Effector memory CD4-positive, alpha-beta T cell (primary cell): ENCODE measurements around the gene GNAQ.

ENCODE experiments used
- DNase-seq, 3 donors: peaks; one replicate each; pipeline ENCODE4 v3.0.0-alpha.2; 2020
- H3K27ac ChIP-seq: 2 replicates; pipeline ENCODE4 v1.7.0; 2013; ENCODE audit warnings: mild to moderate bottlenecking, low read length, moderate library complexity; ENCODE audit not compliant: insufficient read depth, poor library complexity, severe bottlenecking
- H3K27me3 ChIP-seq: replicated peaks from 2 replicates; pipeline ENCODE4 v1.7.0; 2013; ENCODE audit warnings: mild to moderate bottlenecking, low read length; ENCODE audit not compliant: insufficient read depth, control insufficient read depth, poor library complexity, severe bottlenecking
- H3K36me3 ChIP-seq: 2 replicates; pipeline ENCODE4 v1.7.0; 2013; ENCODE audit warnings: mild to moderate bottlenecking, low read length, moderate library complexity; ENCODE audit not compliant: control insufficient read depth, insufficient read depth
- H3K4me1 ChIP-seq: 2 replicates; pipeline ENCODE4 v1.7.0; 2013; ENCODE audit warnings: low read length, mild to moderate bottlenecking; ENCODE audit not compliant: control insufficient read depth, insufficient read depth, poor library complexity, severe bottlenecking
- H3K4me3 ChIP-seq: 2 replicates; pipeline ENCODE4 v1.7.0; 2013; ENCODE audit warnings: low read length, low read depth, mild to moderate bottlenecking; ENCODE audit not compliant: insufficient read depth, poor library complexity, severe bottlenecking
- H3K9me3 ChIP-seq: 2 replicates; pipeline ENCODE4 v1.7.0; 2013; ENCODE audit warnings: mild to moderate bottlenecking, low read length, moderate library complexity; ENCODE audit not compliant: control insufficient read depth

Gene GNAQ

DNA sequence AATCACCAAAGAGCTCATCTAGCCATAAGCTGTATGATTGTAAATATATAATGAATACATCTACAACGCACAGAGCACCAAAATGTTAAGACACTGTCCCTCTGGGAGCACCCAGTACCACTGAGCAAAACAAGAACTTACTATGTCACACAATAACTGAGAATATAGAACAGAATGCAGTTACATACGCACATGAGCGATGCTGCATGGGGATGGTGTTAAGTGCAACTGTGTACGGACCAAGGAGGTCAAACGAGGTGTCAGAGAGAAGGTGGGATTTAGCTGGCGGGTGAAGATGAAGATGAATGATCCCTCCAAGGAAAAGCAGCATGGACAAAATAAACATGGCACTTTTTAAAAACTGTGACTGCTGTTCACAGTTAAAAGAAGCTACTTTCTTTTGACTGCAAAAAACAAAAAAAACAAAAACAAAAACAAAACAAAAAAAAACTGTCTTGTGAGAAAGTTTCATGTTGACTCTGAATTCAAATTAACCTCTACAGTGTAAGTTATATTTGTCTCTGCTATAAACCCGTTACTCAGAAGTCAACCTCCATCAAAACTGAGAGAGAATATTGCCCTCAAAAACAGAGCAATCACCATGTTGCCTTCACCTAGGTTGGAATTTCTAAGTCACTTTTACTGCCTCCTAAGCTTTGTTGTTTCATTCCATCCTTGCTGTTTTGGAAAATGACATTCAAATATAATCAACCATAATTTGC, 213.9 kb downstream of the GNAQ start:
- Histone ChIP-seq H3K9me3 (no peaks in the 10 kb centered on the region), H3K4me3 (no peak overlapping the region), H3K36me3 (no peaks in the 10 kb centered on the region), H3K27me3 (no peaks in the 10 kb centered on the region), H3K4me1 (no peaks in the 10 kb centered on the region), H3K27ac (no peak overlapping the region)
- no peak for DNase-seq

DNA sequence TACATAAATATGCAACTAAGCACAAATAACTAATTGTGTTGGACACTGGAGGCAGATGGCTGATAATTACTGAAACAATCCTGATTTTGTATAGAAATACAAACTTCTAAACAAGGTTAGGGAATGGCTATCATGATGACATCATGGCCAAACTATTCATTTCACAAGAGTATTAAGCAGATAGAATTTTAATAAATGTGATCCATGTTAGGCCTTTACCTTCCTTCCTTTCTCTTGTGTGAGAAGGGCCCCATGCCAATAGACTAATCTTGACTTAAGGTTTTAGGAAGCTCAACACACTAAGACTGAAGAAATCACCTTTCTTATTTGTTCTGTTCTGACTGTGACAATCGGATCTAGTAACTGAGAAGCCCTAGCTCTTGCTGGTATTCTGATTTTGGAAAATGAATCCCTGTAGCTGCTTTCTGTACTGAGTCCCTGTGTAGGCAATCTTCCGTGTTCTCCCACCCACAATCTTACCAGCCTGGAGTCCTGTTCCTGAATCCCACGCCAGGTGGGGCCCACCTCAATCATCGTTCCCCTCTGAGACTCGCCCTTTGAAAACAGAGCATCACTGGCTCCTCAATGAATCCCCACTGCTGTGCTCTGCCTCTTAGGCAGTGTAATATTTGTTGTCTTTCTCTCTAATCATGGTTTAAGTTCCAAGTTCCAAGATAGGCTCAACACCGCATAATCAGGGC, 214.8 kb downstream of the GNAQ start:
- no peaks in the 10 kb centered on the region for H3K36me3 ChIP-seq
- no peaks in the 10 kb centered on the region for H3K9me3 ChIP-seq
- no peaks in the 10 kb centered on the region for H3K4me1 ChIP-seq
- no peaks in the 10 kb centered on the region for H3K27me3 ChIP-seq
- no peak for DNase-seq
- no peak overlapping the region for H3K27ac ChIP-seq
- no peak overlapping the region for H3K4me3 ChIP-seq

DNA sequence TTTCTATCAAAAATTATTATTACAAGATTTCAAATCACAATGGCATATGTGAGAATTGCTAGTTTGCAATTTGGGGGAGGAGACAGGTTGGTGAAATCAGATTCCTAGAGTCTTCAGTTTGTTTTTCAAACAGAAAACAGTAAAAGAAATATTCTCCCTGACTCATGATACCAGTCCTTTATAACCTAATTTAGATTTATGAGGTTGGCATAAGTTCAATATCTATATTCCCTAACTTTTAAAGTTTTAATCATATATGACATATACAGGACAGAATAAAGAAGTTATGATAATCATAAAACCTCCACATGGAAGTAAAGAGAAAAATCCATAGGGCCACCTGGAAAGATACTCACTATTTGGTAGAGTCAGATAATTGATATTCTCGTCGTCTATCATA, 216.4 kb downstream of the GNAQ start:
- H3K9me3 ChIP-seq: no peaks in the 10 kb centered on the region
- H3K27me3 ChIP-seq: no peaks in the 10 kb centered on the region
- H3K36me3 ChIP-seq: no peaks in the 10 kb centered on the region
- no peaks in the 10 kb centered on the region for H3K4me1 ChIP-seq
- H3K4me3 ChIP-seq: no peak overlapping the region
- no peak overlapping the region for H3K27ac ChIP-seq
- DNase-seq: no peak

DNA sequence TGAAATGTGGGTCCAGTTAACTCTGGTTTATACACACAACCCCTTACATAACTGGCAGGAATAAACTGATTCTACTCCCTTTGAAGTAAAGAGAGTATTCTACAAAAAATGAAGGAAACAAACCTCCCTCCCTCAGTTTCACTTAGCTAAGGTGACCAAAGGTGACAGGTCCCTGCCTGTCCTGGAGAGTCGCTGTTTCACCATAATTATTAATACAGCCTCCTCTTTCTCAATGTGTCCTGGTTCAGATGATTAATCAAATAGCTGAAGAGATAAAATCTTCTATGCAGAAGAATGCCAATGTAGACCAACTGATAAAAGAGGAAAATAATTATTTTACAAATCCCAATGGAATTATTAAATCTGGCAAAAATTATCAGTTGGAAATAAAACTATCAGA, 219.8 kb downstream of the GNAQ start:
- H3K4me3 ChIP-seq: no peak overlapping the region
- DNase-seq: no peak
- H3K27ac ChIP-seq: no peak overlapping the region
- no peaks in the 10 kb centered on the region for H3K36me3 ChIP-seq
- H3K27me3 ChIP-seq: no peaks in the 10 kb centered on the region
- H3K4me1 ChIP-seq: peaks cover 8% of the 10 kb centered on the region
- no peaks in the 10 kb centered on the region for H3K9me3 ChIP-seq

DNA sequence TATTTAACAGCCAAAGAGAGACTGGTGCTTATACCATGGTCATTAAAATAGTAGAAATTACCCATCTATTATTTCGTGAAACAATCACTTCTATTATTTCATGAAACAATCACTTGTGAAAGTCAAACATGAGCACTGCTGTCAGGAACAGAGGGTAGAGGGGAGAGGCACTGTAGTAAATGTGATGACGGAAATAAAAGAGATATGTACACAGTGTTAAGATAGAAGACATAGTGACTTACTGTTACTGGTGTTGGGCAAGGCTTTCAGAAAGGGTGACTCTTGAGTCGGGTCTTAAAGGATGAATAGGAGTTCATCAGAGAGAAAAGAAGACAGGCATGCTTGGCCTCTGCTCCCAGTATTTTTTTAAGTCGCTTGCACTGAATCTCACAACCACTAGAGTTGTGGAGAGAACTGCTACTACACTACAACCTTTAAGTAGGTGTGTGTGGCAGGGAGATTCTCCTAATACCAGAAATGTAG, 220.9 kb downstream of the GNAQ start:
- Histone ChIP-seq H3K27ac (no peak overlapping the region), H3K27me3 (no peaks in the 10 kb centered on the region), H3K9me3 (no peaks in the 10 kb centered on the region), H3K36me3 (no peaks in the 10 kb centered on the region), H3K4me3 (no peak overlapping the region), H3K4me1 (peaks cover 8% of the 10 kb centered on the region)
- DNase-seq: no peak

DNA sequence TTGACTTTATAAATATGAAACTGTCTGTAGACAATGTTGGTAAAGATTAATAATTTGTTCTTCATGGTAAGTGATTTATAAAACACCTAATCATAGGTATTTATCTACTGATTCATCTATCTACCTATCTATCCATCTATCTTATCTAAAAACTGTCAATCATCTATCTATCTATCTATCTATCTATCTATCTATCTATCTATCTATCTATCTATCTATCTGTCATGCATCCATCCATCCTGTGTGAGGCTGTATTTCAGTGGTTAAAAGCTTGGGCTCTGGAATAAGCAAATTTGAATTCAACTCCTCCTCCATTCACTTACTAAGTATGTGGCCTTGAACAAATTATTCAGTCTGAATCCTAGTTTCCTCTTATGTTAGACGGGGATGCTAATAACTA, 221.6 kb downstream of the GNAQ start:
- Histone ChIP-seq H3K27me3 (no peaks in the 10 kb centered on the region), H3K4me3 (no peak overlapping the region), H3K9me3 (no peaks in the 10 kb centered on the region), H3K27ac (no peak overlapping the region), H3K36me3 (no peaks in the 10 kb centered on the region), H3K4me1 (peaks cover 8% of the 10 kb centered on the region)
- DNase-seq: no peak

- Histone ChIP-seq H3K4me1 (peaks cover 8% of the 10 kb centered on the region), H3K27me3 (no peaks in the 10 kb centered on the region), H3K4me3 (no peak overlapping the region), H3K27ac (no peak overlapping the region), H3K9me3 (no peaks in the 10 kb centered on the region), H3K36me3 (no peaks in the 10 kb centered on the region)
- DNase-seq: no peak
Measured at GRCh38 chr9:77809552-77809951, 222.1 kb downstream of the GNAQ start.

GRCh38 chr9:77808751-77809081, 222.9 kb downstream of the GNAQ start:
- no peak overlapping the region for H3K4me3 ChIP-seq
- H3K9me3 ChIP-seq: no peaks in the 10 kb centered on the region
- no peaks in the 10 kb centered on the region for H3K36me3 ChIP-seq
- peaks cover 8% of the 10 kb centered on the region for H3K4me1 ChIP-seq
- H3K27me3 ChIP-seq: no peaks in the 10 kb centered on the region
- H3K27ac ChIP-seq: no peak overlapping the region
- no peak for DNase-seq

DNA sequence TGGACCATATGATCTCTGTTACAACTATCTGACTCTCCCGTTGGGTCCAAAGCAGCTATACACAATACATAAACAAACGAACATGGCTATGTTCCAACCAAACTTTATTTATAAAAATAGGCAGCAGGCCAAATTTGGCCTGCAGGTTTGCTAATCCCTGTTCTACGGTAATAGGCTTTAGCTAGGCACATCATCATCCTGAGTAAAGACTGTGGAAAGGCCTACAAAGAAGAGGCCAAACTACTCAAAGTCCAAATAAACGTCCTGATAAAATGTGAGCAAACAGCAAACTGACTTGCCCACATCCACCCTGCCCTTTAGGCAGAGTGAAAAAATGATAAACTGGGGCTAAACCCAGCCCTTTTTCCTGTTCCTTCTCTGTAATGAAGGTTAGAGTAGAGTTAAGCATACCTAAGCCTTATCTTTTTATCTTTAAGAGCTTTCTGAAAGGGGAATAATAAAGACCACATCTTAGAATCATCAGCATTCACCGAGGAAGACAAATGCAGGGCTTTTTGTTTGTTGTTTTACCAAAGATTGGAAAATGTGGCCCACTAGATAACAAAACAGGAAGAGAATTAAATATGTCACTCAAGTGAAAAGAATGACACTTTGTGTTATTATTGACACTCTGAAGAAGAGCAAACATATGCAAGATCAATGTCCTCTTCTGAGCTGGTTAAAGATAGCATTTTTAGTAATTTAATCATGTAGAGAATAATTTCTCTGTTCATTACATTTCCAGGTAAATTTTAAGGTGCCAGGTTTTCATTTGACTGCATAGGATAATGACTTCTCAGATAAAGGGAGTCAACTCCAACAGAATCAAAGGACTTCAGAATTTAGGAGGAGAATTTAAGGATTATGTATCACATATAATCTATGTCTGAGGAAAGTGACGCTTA, 223.5 kb downstream of the GNAQ start:
- Histone ChIP-seq H3K4me3 (no peak overlapping the region), H3K27ac (peak overlapping the region; percentile 16), H3K9me3 (no peaks in the 10 kb centered on the region), H3K4me1 (peaks cover 8% of the 10 kb centered on the region), H3K36me3 (peaks cover 3% of the 10 kb centered on the region), H3K27me3 (no peaks in the 10 kb centered on the region)
- no peak for DNase-seq

- H3K9me3 ChIP-seq: no peaks in the 10 kb centered on the region
- H3K36me3 ChIP-seq: peaks cover 3% of the 10 kb centered on the region
- H3K27me3 ChIP-seq: no peaks in the 10 kb centered on the region
- no peak overlapping the region for H3K27ac ChIP-seq
- H3K4me1 ChIP-seq: peaks cover 8% of the 10 kb centered on the region
- DNase-seq: no peak
- H3K4me3 ChIP-seq: no peak overlapping the region
Measured at GRCh38 chr9:77807281-77807683, 224.3 kb downstream of the GNAQ start.
